AG08395 (cell line): ENCODE data around the gene ZNF334.

Experiments used
- DNase-seq: peaks from one replicate; pipeline ENCODE4 v3.0.0; 2012; ENCODE audit warnings: mixed read lengths, low spot score

The ZNF334 gene

DNA sequence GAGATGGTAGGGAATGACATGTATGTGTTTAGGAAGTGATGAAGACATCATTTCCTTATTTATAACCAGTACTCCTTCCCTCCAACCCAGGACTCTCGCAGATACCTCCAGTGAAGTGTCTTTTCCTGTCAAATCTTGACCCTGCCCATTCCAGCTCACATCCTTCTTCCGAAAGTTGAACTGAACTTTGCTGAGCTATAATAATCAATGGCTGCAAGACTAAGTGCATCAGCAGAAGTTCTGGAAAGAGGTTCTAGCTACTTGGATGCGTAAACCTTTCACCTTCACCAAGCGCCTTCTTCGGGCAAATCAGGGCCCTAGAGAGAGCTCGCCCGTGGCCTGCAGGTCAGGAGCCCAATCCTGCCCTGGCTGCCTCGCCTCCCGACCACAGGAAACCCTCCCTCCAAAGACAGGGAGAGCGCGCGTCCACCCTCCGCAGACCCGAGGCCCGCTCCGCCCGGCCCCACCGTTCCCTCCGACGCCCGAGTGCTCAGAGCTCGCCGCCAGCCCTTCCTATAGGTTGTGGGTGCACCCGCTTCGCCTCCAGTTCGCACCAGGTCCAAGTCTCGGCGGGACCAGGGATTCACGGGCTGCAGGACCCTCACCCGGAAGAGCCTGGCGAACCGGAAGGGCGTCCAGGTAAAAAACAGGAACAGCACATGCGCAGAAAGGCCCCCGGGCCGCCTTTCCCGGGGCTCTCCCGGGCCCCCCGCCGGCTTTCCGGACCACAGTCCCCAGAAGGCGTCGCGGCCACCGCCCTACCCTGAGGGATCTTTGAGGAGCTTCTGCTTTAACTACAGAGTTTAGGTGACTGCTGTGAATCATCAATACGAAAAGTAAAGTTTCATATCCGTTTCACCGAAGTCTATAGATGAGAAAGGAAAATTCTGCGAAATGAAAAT lies at the start of gene ZNF334:
ZNF334 (minus strand) TSS at position 617 of the 902 bp plus-strand sequence. CDS start 1,457 bp downstream, outside the sequence.
- DNase-seq = peak; percentile 34

DNA sequence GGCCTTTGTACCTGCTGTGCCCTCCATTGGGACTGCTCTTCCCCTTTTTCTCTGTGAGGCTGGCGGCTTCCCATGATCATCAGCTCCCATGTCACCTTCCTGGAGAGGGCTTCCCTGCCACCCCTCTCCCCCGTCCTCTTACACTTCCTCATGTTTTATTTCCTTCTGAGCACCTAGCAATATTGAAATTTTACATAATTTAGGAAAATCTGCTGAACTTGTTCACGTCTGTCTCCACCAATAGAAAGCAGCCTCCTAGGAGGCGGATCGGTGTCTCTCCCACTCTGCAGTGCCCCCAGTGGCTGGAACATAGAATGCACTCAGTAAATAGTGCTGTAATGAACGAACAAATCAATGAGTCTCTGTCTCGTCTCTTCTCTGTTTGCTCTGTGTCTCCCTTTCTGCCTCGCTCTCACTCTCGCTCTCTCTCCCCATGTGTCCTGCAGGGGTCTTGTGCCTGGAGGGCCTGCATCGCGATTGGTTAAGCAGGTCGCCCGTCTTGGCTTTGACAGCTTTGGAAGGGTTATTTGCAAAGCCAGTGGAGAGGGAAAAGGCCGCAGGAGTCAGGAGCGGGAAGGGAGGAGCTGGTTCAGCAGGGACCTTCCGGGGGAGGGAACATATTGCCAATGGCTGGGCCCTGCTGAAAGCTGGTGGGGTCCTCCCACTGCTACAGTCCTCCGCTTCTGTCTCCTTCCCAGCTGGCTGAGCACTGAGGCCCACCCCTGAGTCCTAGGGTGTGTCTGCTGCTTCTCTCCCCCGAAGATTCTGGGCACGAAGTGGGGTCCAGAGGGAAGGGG lies 49.2 kb upstream of the ZNF334 start:
- DNase-seq = peak; percentile 85

DNA sequence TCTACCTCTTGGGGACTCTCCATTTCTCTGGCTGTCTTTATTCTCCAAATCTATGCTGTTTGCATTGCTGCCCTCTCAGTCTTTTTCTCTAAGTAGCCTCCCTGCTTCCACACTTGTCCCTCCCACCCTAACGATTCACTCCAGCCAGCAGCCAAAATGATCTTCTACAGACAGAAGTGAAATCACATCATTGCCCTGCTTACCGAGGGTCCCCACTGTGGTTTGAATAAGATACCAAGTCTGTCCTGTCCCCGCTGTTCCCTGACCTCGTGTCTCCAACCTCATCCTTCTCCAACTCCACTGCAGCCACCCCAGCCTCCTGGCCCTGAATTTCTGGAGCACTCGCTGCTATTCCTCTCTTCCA lies 48.6 kb upstream of the ZNF334 start:
- no peak for DNase-seq

DNA sequence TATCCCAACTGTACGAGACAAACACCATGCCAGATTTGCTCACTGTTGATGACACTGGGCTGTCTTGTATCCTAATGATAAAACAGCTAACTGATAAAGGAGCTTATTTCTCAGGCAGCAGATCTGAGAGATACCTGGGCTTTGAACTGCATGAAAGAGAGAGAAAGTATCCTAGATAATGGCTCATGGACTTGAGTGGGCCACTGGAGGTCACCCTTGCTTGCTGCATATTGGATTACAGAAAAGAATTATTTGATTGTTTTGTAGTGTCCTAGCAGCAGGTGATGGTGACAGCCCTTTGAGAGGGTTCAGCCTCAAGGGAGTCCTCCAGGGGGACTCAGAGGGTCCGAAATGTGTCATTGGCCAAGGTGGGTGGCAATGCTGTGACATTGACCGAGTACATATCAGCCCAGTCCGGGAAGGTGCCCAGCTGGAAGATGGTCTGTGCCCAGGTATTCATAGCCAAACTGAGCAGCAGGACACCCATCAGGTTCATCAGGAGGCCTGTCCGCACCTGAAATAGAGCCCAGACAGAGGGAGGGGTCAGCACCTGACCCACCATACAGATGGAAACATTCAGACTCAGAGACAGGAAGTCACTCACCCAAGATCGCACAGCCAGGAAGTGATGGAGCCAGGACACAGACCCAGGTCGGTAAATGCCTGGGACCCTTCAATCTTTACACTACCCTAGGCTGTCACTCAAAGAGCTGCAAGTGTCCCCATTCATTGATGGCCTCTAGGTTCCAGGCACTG lies 46.5 kb upstream of the ZNF334 start:
- no peak for DNase-seq

DNA sequence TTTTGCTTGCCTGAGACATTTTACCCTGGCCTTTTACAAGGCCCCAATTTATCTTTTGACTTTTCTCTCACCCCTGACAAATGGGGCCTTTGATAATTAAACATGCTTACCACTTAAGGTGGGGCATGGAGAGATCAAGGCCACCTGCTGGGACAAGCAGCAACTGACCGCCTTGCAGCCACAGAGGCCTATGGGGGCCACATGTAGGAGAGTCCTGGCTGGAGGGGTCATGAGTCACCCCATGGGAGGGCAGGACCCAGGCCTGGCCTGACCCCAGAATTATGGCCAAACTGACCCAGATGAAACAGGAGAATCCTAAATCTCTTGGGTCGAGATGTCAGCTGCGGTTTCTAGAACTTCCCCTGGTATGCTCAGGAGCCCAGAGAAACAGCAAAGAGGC lies 45.6 kb upstream of the ZNF334 start:
- DNase-seq = no peak

DNA sequence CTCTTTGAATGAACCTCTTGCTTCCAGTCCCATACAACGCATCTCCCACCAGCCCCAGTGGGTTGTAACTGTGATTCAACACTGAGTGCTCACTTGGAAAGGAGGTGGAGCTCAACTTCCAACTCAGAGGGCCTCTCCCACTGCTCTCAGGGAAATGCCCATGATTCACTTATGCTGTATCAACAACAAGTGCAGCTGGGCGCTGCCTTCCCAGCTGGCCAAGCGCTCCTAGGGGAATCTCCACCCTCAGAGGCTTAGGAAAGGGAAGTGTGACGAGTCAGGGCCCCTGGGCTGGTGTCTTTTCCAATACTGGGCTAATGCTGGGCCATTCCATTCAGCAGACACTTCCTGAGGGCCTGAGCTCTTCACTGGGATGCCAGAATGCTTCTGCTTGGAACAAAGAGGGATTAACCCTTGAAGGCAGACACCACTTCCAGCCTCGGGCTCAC lies 45.2 kb upstream of the ZNF334 start:
- DNase-seq = peak; percentile 76

DNA sequence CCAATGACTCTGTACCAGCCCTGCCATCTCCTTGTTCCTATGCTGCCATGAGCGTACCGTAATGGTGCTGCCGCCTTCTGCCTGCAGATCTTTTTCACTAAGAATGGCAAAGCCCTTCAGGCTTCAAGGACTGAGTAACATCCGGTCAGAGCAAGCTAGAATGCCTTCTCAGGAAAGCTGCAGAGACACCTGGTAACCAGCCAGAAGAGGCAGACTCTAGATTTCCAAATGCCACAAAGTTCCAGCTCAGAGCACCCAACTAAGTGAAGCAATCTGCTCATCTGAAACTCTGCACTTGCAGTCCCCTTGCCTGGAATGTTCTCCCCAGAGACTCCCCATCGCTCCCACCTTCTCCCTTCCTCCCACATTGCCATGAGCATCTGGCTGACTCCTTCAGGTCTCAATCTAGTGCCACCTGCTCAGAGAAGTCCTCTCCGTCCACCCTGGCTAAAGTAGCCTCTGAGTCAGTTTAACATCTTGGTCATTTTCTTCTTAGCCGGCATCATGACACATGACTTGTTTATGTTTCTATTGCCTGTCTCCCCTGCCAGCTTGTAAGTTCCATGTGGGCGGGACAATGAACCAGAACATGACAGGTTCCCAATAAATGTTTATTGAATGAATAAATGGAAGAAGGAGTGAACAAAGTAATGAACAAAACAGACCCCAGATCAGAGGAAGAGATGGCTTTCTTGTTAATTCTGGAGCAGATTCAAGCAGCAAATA lies 44.0 kb upstream of the ZNF334 start:
- peak; percentile 77 for DNase-seq

DNA sequence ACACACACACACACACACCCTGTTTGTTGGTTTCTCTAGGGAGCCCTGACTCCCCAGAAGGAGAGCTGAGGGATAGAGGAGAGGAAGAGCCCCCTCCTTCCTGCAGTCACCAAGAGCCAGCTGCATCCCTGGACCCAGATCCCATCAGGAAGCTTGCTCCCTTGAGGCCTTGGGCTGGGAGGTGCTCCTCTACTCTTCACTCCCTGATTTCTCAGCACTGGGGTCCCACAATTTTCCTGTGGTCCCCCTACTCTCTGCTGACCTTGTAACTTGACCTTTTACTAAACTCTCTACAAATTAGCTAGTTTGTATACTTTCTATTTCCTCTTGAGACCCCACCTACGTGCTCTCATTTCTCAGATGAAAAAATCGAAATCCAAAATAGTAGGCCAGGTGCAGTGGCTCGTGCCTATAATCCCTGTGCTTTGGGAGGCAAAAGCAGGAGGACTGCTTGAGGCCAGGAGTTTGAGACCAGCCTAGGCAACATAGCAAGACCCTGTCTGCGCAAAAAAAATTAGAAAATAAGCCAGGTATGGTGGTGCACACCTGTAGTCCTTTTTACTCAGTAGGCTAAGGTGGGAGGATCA lies 42.1 kb upstream of the ZNF334 start:
- no peak for DNase-seq

DNA sequence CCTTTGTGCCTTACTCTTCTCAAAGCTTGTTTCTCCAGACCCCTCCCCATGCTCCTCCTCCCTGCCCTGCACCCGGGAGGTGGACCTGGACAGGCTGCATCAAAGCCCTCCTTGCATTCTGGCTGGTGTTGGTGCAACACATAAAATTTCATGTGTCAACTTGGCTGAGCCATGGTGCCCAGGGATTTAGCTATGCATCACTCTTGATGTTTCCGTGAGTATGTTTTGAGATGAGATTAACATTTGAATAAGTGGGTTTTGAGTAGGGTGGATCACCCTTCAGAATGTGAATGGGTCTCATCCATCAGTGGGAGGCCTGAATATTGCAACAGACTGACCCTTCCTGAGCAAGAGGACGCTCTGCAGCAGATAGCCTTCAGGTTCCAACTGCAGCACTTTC lies 41.5 kb upstream of the ZNF334 start:
- DNase-seq = no peak

DNA sequence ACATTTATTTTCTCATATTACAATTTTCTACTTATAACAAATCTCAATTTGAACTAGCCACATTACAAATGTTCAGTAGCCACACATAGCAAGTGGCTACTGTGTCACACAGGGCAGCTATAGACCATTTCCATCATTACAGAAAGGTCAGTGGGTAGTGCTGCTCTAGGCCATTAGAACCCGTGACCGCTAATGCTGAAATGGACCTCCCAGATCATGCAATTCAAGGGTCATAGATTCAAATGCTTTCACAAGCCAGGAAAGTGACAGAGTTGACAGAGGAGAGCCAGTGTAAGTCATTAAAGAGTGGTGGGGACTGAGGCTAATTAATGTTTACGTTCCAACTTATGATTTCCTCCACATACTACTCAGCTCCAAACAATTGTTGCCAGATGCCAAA lies 40.6 kb upstream of the ZNF334 start:
- DNase-seq = no peak

DNA sequence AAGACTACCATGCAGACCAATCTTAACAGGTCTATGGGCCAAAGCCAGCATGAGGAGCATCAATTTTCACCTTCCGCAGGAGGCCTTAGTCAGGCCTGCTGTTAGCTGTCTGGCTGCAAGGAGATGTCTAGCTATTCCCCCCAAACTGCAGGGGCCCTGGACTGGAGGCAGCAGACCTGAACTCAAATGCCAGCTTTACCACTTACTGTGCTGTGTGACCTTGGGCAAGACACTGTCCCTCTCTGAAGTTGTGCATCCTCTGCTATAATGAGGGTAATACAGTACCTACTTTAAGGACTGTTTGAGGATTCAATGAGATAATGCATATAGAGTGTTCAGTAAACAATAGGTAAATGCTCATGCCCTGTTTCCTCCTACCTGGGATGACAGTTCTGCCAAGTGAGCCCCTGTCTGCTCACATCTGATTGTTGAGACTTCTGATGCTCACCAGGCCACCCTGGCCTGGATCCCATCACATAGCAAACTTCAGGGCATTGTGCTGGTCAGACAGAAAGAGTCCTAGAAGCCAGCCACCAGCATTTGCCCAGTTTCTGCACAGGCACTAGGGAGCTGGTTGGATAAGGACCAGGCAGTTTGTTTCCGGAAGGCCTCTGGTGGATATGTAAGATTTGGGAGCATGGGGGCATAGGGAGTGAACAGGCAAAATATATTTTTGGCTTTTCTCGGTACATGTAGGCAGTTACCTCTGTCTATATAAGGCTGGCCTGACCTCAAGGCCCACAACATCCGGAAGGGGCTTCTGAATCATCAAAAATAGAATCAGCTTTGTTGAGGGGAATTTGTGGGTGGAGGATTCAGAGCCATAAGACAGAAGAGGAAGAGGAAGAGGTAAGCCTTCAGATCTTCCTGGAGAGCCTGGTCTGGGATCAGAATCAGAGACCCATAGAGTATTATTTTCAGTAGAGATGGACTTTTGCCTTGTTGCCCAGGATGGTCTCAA lies 39.4 kb upstream of the ZNF334 start:
- no peak for DNase-seq

DNA sequence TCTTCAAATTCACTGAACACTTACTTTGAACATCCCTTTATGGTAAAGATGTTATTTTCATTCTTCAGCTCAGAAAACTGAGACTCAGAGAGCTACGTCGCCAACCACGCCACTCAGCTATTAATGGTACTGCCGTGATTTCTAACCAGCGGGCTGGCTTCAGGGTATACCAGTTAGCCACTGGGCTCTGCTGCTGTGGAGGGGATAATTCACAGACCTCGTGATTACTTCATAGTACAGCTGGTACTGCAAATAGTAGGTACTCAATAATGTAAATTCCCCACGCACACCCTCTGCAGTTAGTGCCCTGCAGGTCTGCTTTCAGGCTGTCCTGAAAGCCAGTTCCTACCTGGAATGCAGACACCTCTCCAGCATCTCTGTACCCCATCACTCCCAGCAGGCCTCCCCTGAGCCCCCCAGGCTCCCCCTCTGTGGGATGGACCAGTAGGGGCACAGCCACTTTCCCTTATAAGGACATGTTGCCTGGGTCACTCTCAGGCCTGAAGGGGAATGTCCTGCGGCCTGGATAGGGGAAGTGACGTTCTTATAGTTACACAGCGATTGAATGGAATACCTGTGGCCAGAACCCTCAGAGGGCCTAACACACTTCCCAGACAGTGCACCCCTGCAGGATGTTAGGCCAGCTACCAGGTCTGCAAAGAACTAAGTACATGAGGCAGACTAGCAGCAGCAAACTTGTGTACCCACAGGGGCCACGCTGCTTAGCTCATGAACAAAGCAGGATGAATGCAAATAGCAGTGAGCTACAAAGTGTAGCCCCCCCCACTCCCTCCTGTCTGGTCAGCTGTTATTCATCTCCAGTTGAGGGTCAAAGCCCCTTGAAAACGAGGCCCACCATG lies 38.4 kb upstream of the ZNF334 start:
- DNase-seq = no peak

DNA sequence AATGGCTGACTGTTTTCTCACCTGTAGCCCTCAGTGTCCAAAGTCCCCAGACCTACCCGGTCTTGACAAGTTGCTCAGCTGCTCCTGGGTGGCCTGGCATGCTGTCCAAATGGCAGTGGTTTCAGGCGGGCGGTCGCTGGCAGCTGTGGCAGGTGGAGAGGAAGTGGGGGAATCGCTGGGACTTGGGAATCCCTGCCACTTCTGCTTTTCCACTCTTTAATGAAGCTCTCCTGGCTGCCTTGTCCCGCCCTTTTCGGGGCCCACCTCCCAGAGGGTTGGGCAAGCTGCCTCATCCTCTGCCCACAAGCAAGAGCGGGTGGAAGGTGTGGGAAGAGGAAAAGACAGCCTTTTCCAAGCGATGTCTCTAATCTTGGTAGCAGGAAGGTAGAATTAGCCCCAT lies 37.1 kb upstream of the ZNF334 start, which contains the start of gene OCSTAMP:
OCSTAMP (minus strand) TSS at position 194 of the 400 bp plus-strand sequence; CDS start at position 100, 94 bp downstream.
- no peak for DNase-seq

DNA sequence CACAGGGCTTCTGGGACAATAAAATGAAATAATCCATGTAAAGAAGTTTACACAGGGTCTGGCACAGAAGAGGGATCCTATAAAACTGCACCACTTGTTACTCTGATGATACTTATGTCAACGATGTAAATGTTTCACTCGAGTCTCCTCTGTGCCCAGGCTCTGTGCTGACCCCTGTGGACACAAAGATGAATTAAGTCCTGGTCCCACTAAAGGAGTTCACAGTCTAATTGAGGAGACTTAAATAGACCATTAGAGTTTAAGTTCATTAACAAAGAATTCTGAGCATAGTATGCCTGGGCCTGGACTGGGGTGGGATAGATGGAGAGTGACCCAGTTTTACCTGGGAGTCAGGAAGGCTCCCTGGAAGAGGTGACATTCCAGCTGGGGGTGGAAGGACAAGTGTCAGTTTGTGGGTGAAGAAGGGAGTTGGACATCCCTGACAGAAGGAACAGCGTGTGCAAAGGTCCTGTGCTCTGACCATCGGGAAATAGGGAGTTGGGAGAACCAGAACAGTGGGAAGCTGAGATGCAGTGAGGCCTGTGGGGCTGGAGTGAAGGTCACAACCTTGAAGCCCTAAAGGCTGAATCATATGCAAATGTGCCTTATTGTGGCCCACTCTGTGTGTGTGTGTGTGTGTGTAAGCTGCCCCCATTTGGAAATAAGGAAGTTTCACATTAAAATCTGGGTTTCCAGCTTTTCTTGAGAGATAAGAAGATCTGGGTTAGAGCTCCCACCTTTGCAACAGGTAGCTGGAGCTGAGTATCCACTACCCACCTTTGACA lies 36.0 kb upstream of the ZNF334 start:
- no peak for DNase-seq

DNA sequence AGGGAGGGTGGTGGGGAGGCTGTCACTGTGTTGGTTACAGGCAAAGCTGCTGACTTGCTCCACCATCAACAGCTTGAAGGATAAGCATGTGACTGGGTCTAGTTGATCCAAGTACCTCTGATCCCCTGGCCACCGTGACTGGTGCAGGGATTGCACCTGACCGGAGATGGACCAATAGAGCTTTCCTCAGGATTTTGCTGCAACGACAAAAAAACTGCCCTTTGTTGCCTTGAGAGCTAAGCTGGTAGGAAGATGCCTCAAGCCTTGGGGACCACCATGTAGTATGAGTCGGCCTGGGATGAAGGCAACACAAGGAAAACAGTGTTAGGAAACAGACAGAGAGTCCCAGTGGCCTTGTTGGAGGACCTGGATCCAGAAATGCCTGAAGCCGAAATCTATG lies 35.3 kb upstream of the ZNF334 start:
- DNase-seq = no peak

DNA sequence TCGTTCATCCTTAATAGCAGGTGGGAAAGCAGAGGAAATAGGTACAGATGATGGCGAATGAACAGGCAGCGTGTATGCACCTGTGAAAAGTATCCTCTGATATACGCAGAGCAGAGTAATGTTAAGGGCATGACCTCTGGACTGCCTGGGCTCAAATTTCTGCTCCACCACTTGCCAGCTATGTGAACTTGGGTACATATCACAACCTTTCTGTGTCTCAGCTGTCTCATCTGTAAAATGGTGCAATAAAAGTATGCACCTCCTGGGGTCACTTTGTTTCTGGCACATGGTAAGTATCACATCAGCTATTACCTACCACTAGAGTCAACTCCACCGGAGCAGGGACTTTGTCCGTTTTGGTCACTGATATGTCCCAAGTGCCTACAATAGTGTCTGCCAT lies 34.6 kb upstream of the ZNF334 start:
- DNase-seq = no peak

DNA sequence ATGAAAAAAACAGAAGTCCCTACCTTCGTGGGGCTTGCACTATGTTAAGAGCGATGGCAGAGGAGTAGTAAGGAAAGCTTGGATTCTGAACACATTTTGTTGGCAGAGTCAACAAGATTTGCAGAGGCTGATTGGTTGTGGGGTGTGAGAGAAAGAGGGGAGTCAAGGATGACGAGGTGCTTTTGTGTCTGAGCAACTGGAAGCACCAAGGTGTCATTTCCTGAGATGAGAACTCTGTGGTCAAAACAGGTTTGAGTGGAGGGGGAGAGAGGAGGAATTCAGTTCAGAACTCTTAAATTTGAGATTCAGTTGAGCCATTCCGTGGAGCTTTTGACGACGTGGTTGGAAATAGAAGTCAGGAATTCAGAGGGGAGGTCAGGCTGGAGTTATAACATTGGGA lies 33.6 kb upstream of the ZNF334 start:
- DNase-seq = no peak

DNA sequence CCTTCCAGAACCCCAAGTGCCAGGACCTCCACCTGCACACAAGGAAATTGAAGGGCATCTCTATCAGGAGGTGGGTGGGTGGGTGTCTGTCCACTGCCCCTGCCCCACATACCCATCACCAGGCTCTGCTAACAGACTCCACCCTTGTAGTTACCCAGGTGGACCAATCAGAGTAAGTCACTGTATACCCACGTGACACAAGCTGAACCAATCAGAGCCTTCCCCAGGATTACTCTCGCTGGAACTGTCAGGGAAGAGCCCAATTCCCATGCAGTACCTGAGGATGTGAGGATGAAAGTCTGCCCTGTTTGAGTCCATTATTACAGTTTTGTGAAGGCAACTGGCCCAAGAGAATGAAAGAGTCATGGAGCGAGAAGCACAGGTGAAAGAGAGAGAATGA lies 32.9 kb upstream of the ZNF334 start:
- DNase-seq = no peak
